ENCODE measurements around the gene NTF3.

DNA sequence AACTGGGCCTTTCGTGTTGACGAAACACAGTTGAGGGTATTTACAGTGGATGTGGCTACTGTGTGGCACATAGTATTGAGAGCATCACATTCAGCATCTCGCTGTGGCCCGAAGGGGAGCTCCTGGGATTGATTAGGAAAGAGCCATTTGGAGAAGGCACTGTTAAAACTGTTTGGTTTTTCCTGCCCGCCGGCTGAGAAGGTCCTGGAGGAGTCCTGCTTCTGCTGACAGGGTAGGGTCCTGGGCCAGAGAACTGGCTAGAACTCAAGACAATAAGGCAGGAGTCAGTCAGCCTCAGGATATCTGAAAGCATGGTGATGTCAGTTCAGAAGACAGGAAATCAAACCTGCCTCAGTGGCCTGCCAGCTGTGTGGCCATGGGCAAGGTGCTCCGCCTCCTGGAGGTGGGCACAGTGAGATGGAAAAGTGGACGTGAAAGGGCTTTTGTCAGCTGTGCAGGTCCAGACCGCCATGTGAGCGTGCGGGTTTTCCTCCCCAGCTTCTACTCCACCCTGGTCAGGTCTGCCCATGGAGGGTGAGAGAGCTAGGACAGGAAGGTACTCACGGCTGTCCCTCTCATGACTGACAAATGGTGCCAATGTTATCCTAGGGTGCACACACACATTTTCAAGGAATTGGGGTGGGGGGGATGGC, 92.3 kb downstream of the NTF3 start:
- TF ChIP-seq CTCF (IDR thresholded peaks at IDR 0.05), result no peak
- no peak for TF ChIP-seq ZFX (IDR thresholded peaks at IDR 0.05; ENCODE audit: borderline replicate concordance)

All from 22Rv1 (cell line).